ENCODE results near the gene HSPB8. TPM values are rescaled to one million over a fixed set of nuclear protein-coding genes. Genes with fewer than 3 reads are reported as not detected.

Gene HSPB8
- total RNA-seq, 2 experiments from 2014 or later, result not detected

DNA sequence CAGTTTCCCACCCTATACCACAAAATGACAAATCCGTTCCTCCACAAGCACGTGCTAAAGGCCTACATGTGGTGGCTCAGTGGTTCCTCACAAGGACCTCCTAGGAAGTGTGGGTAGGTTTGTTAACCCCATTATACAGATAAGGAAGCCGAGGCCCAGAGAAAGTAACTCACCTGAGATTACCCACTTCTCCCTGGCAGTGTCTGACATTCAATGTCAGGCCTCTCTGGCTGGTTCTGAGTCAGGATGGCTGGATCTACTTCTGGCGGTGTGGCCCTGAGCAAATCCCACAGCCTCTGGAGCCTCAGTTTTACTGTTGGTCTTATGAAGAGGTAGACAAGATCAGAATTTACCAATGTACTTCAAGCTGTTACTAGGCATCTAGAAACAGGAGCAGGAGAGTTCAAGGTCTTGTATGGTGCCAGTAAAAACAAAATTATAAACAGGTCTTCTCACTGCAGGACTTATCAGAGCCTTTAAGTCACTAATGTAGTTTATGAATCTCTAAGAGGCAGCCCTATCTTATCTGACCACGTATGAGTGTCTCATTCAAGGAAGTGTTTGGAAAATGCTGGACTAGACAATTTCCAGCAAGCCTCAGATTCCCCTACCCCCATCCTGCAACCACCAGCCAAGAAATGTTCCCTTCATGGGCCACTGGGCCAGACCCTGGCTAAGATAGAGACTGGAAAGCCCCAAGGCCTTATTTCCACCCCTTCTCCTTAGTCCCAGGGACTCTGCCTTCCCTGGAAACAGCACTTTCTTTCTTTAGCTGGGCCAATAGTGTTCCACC is 4.2 kb downstream of the HSPB8 start:
- Mint-ChIP-seq H3K4me3 (no peak overlapping the region), H3K9me3 (no peaks in the 10 kb centered on the region), H3K4me1 (ENCODE audit: low read depth) (no peaks in the 10 kb centered on the region), H3K36me3 (ENCODE audit: low read depth) (no peaks in the 10 kb centered on the region), H3K27ac (no peak overlapping the region), H3K27me3 (peaks cover 14% of the 10 kb centered on the region)
- ATAC-seq (ENCODE audit: poor library complexity), result no peak
- peaks cover 7 to 16% of the 10 kb centered on the region in 2 experiments for H3K27me3 ChIP-seq (ENCODE audit: control insufficient read depth in 1 of 2, insufficient read depth in 2 of 2, low read length in 2 of 2)
- intact Hi-C loops (cut with DNase I, micrococcal nuclease), result no loop called here
- no peak overlapping the region for H3K27ac ChIP-seq (ENCODE audit: low read depth in 1 of 2, low read length in 2 of 2)
- TF ChIP-seq, protein P1, sequence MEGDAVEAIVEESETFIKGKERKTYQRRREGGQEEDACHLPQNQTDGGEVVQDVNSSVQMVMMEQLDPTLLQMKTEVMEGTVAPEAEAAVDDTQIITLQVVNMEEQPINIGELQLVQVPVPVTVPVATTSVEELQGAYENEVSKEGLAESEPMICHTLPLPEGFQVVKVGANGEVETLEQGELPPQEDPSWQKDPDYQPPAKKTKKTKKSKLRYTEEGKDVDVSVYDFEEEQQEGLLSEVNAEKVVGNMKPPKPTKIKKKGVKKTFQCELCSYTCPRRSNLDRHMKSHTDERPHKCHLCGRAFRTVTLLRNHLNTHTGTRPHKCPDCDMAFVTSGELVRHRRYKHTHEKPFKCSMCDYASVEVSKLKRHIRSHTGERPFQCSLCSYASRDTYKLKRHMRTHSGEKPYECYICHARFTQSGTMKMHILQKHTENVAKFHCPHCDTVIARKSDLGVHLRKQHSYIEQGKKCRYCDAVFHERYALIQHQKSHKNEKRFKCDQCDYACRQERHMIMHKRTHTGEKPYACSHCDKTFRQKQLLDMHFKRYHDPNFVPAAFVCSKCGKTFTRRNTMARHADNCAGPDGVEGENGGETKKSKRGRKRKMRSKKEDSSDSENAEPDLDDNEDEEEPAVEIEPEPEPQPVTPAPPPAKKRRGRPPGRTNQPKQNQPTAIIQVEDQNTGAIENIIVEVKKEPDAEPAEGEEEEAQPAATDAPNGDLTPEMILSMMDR (IDR thresholded peaks at IDR 0.05), result no peak
- DNase-seq, result no peak
- H3K9me3 ChIP-seq (ENCODE audit: control insufficient read depth in 1 of 2, insufficient read depth in 1 of 2, low read length in 2 of 2), result peaks cover 0 to 14% of the 10 kb centered on the region in 2 experiments
- no peaks in the 10 kb centered on the region for H3K4me1 ChIP-seq (ENCODE audit: insufficient read depth, low read length)
- ChIA-PET POLR2A (no interaction called here), CTCF (no interaction called here)
- no peaks in the 10 kb centered on the region for H3K36me3 ChIP-seq (ENCODE audit: insufficient read depth, low read length)
- H3K4me3 ChIP-seq (ENCODE audit: low read length), result no peak overlapping the region

DNA sequence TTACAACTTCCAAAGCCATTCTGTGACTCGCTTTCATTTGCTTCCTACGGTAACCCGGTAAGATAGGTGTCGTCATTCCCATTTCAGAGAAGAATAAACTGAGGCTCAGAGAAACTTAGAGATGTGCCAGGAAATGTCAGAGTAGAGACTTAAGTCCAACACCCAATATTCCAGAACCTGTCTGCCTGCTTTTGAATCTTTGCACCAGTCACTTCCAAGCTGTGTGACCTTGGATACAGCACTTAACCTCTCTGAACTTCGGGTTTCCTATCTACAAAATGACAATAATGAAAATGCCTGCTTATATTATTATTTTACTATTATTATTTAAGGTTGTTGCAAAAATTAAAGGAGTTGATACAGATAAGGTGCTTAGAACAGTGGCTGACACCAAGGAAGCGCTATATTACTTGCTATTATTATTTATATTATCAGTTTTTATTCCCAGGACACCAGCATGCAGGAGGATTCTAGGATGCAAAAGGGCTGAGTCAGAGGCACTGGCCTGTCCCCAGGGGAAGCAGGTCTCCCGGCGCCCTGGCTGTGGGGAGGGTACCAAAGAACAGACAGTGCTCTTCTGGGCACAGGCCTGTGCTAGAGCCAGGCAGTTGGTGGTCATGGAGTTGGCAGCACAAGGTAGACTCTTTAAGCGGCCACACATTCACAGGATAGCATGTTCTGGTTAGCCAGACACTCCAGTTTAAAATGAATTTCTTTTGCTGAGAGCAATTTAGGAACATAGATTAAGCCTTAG is 5.4 kb downstream of the HSPB8 start:
- ChIA-PET CTCF (no interaction called here), POLR2A (no interaction called here)
- no peaks in the 10 kb centered on the region for H3K9me3 Mint-ChIP-seq
- H3K27me3 Mint-ChIP-seq, result peaks cover 10% of the 10 kb centered on the region
- Histone ChIP-seq H3K27ac (ENCODE audit: low read depth in 1 of 2, low read length in 2 of 2) (no peak overlapping the region), H3K27me3 (ENCODE audit: control insufficient read depth in 1 of 2, insufficient read depth in 2 of 2, low read length in 2 of 2) (peaks cover 1 to 7% of the 10 kb centered on the region in 2 experiments), H3K9me3 (ENCODE audit: control insufficient read depth in 1 of 2, insufficient read depth in 1 of 2, low read length in 2 of 2) (peaks cover 0 to 8% of the 10 kb centered on the region in 2 experiments), H3K36me3 (ENCODE audit: insufficient read depth, low read length) (no peaks in the 10 kb centered on the region), H3K4me1 (ENCODE audit: insufficient read depth, low read length) (no peaks in the 10 kb centered on the region), H3K4me3 (ENCODE audit: low read length) (no peak overlapping the region)
- intact Hi-C loops (cut with DNase I, micrococcal nuclease), result no loop called here
- ATAC-seq (ENCODE audit: poor library complexity) (no peak), DNase-seq (no peak)
- H3K27ac Mint-ChIP-seq, result no peak overlapping the region
- no peak overlapping the region for H3K4me3 Mint-ChIP-seq
- no peaks in the 10 kb centered on the region for H3K36me3 Mint-ChIP-seq (ENCODE audit: low read depth)
- TF ChIP-seq, protein P1 (IDR thresholded peaks at IDR 0.05), result no peak
- no peaks in the 10 kb centered on the region for H3K4me1 Mint-ChIP-seq (ENCODE audit: low read depth)

DNA sequence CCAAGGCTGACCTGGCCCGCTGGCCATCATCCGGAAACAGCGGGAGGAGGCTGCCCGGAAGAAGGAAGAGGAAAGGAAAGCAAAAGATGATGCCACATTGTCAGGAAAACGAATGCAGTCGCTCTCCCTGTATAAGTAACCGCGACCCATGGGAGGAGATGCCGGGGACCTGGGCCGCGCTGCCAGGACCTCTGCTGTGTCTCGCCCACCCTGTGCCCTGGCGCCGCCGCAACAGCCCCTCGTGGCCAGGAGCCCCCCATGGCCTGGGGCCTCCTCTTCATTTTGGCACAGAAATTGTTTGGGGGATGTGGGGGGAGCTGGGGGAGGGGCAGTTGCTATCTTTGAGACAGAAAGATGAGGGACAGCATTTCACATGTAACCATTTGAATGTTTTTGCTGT is 16.5 kb downstream of the HSPB8 start:
- no peak overlapping the region for H3K4me3 Mint-ChIP-seq
- H3K9me3 Mint-ChIP-seq, result no peaks in the 10 kb centered on the region
- no peak overlapping the region for H3K27ac Mint-ChIP-seq
- peaks cover 0 to 2% of the 10 kb centered on the region in 2 experiments for H3K27me3 ChIP-seq (ENCODE audit: control insufficient read depth in 1 of 2, insufficient read depth in 2 of 2, low read length in 2 of 2)
- H3K4me1 Mint-ChIP-seq (ENCODE audit: low read depth), result no peaks in the 10 kb centered on the region
- POLR2A ChIA-PET, result no interaction called here
- peaks cover 0 to 3% of the 10 kb centered on the region in 2 experiments for H3K9me3 ChIP-seq (ENCODE audit: control insufficient read depth in 1 of 2, insufficient read depth in 1 of 2, low read length in 2 of 2)
- CTCF ChIA-PET, result no interaction called here
- H3K36me3 Mint-ChIP-seq (ENCODE audit: low read depth), result no peaks in the 10 kb centered on the region
- H3K4me1 ChIP-seq (ENCODE audit: insufficient read depth, low read length), result no peaks in the 10 kb centered on the region
- H3K27me3 Mint-ChIP-seq, result no peaks in the 10 kb centered on the region
- TF ChIP-seq, protein P1 (IDR thresholded peaks at IDR 0.05), result no peak
- no peak for DNase-seq
- intact Hi-C loops (cut with DNase I, micrococcal nuclease), result no loop called here
- no peak overlapping the region for H3K27ac ChIP-seq (ENCODE audit: low read depth in 1 of 2, low read length in 2 of 2)
- no peaks in the 10 kb centered on the region for H3K36me3 ChIP-seq (ENCODE audit: insufficient read depth, low read length)
- no peak for ATAC-seq (ENCODE audit: poor library complexity)
- H3K4me3 ChIP-seq (ENCODE audit: low read length), result no peak overlapping the region
